Stimulated activated memory B cell treated with anti-CD40 and anti-IgM and Interleukin-4, amounts not matched to agents 10 μg/mL and 1 μg/mL and 100 μg/mL, for 72 hours (primary cell): ENCODE data around the gene CHPT1.
"Not testable (repeated sequence)": the region's sequence is repeated elsewhere in the genome, so short reads cannot be mapped to it uniquely, and the experiment has no call there.

Source experiments
- ATAC-seq: fragments of 150-1000 bp; cut with Tn5 transposase; 2 replicates; pipeline ENCODE4 v1.10.0; 2021
- H3K27ac Mint-ChIP-seq: one replicate; pipeline ENCODE4 v1.8.0; 2022; ENCODE audit warnings: mild to moderate bottlenecking, mixed read lengths
- H3K27me3 Mint-ChIP-seq: one replicate; pipeline ENCODE4 v1.8.0; 2022; ENCODE audit warnings: mixed read lengths
- H3K36me3 Mint-ChIP-seq: one replicate; pipeline ENCODE4 v1.8.0; 2022; ENCODE audit warnings: mixed read lengths
- H3K4me1 Mint-ChIP-seq: one replicate; pipeline ENCODE4 v1.8.0; 2022; ENCODE audit warnings: mixed read lengths
- H3K4me3 Mint-ChIP-seq: one replicate; pipeline ENCODE4 v1.8.0; 2022; ENCODE audit warnings: mild to moderate bottlenecking, moderate library complexity, mixed read lengths
- H3K9me3 Mint-ChIP-seq: one replicate; pipeline ENCODE4 v1.8.0; 2022; ENCODE audit warnings: mixed read lengths

The CHPT1 gene

DNA sequence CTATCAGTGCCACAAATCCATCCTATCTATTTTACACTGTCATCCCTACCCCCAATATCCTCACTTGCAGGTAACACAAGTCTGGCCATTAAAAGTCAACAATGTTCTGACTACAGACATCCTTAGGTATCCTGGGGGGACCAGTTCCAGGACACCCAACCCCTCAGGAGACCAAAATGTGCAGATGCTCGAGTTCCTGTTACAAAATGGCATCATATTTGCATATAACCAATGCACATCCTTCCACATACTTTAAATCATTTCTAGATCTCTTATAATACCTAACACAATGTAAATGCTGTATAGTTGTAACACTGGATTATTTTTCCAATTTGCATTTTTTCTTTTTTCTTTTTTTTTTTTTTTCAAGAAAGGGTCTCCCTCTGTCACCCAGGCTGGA, 34.9 kb downstream of the CHPT1 start:
- peaks cover 17% of the 10 kb centered on the region for H3K4me1 Mint-ChIP-seq
- no peaks in the 10 kb centered on the region for H3K9me3 Mint-ChIP-seq
- H3K27me3 Mint-ChIP-seq = no peaks in the 10 kb centered on the region
- H3K4me3 Mint-ChIP-seq = no peak overlapping the region
- ATAC-seq = no peak
- H3K36me3 Mint-ChIP-seq = peaks cover 29% of the 10 kb centered on the region
- H3K27ac Mint-ChIP-seq = peak overlapping the region; percentile 7

DNA sequence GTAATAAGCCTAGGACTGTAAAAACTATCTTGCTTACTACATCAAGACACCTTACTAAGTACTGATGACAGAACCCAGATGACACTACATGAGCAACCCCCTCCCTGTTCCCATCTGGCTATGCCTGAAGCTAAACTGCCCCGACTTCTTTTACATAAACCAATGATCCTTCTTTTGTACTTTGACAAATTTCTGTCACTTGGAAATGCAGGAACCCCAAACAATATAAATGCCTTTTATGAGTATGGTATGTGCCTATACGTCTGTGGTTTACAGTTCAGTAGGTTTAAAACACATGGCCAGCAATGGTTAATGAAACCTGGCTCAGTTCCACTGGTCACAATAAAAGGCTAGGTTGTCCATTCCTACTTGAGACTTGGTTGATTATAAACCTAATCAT, 35.7 kb downstream of the CHPT1 start:
- no peak for ATAC-seq
- no peaks in the 10 kb centered on the region for H3K27me3 Mint-ChIP-seq
- H3K36me3 Mint-ChIP-seq = peaks cover 35% of the 10 kb centered on the region
- H3K4me3 Mint-ChIP-seq = no peak overlapping the region
- H3K9me3 Mint-ChIP-seq = no peaks in the 10 kb centered on the region
- no peak overlapping the region for H3K27ac Mint-ChIP-seq
- peaks cover 17% of the 10 kb centered on the region for H3K4me1 Mint-ChIP-seq

DNA sequence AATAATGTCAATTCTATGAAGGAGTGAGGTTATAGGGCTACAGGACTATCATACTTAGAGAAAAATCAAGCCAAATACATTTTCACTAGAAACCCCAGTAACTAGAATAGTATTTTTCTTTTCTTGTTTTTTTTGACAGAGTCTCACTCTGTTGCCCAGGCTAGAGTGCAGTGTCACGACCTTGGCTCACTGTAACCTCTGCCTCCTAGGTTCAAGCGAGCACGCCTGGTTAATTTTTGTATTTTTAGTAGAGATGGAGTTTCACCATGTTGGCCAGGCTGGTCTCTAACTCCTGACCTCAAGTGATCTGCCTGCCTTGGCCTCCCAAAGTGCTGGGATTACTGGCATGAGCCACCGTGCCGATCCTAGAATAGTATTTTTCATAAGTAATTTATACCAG, 37.0 kb downstream of the CHPT1 start:
- H3K27ac Mint-ChIP-seq, ATAC-seq, H3K9me3 Mint-ChIP-seq, H3K27me3 Mint-ChIP-seq, H3K4me3 Mint-ChIP-seq: not testable (repeated sequence)
- H3K4me1 Mint-ChIP-seq = peaks cover 17% of the 10 kb centered on the region
- peaks cover 45% of the 10 kb centered on the region for H3K36me3 Mint-ChIP-seq

DNA sequence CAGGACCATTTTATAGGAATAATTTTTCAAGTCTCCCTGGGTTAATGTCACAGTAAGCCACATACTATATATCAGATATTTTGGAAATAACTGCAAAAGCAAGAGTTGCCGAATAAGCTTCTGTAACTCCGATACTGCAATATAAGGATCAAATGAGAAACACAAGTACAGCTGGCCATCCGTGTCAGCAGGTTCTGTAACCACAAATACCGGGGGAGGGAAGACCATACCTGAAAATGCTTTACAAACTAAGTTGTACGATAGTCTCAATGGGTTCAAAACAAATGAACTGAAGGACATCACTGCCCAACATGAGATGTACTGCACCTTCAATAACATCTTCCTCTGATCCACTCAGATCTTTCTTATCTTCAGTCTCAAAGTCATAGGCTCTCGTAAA, 40.0 kb downstream of the CHPT1 start:
- peaks cover 51% of the 10 kb centered on the region for H3K36me3 Mint-ChIP-seq
- H3K27ac Mint-ChIP-seq = no peak overlapping the region
- no peak for ATAC-seq
- H3K9me3 Mint-ChIP-seq = no peaks in the 10 kb centered on the region
- no peaks in the 10 kb centered on the region for H3K27me3 Mint-ChIP-seq
- peaks cover 20% of the 10 kb centered on the region for H3K4me1 Mint-ChIP-seq
- H3K4me3 Mint-ChIP-seq = no peak overlapping the region

DNA sequence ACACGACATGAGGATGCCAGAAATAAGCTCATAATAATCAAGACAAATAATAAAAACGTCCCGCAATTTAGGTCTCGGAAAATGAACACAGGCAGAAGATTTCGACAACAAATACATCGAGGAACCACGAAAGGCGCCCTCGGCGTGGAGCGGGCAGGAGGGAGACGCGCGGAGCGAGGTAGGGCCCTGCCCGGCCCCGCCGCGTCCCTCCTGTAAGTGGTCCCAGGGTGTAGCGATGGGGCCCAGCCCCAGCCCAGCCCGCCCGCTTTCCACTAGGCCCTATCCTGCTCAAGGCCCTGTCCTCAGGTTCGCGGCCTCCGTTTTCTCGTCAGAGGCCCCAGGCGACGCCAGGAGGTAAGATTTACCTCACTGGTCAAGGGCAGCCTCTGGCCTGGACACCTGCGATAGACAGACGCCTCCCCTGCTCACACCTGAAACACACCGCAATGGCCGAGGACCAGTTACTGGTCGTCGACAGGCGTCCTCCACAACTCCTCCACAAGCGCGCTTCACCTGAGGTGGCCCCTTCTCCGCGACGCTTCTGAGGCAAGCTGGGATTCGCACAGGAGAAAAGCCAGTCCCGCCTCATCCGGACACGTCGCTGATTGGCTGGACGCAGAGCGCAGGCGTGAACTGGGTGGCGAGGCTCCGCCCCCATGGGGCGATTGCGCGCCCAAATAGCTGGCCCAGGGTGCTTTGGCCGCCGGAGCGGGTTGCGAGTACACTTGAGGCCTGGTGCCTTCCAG, 41.7 kb downstream of the CHPT1 start, which contains the start of gene SYCP3:
Gene SYCP3, minus strand, starts transcription at position 543 of the 746 bp plus-strand sequence. CDS start 1,527 bp downstream, outside the sequence.
- Mint-ChIP-seq H3K27me3 (no peaks in the 10 kb centered on the region), H3K9me3 (no peaks in the 10 kb centered on the region), H3K27ac (no peak within 1 kb of the TSS), H3K4me1 (peaks cover 28% of the 10 kb centered on the region), H3K4me3 (no peak within 1 kb of the TSS), H3K36me3 (peaks cover 56% of the 10 kb centered on the region)
- no peak for ATAC-seq

DNA sequence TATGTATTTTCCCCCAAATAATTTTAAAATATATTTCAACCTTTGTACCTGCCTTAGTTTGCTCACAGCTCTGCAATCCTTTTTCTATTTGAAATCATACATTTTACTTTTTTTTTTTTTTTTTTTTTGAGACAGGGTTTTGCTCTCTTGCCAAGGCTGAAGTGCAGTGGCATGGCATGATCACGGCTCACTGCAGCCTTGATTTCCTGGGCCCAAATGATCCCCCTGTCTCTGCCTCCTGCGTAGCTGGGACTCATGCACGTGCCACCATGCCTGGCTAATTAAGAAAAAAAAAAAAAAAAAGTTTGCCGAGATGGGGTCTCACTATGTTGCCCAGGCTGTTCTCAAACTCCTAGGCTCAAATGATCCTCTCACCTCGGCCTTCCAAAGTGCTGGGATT, 43.1 kb downstream of the CHPT1 start:
- no peaks in the 10 kb centered on the region for H3K9me3 Mint-ChIP-seq
- H3K4me3 Mint-ChIP-seq = no peak overlapping the region
- ATAC-seq = no peak
- H3K36me3 Mint-ChIP-seq = peaks cover 68% of the 10 kb centered on the region
- peak overlapping the region; percentile 99 for H3K27ac Mint-ChIP-seq
- H3K4me1 Mint-ChIP-seq = peaks cover 42% of the 10 kb centered on the region
- H3K27me3 Mint-ChIP-seq = no peaks in the 10 kb centered on the region

DNA sequence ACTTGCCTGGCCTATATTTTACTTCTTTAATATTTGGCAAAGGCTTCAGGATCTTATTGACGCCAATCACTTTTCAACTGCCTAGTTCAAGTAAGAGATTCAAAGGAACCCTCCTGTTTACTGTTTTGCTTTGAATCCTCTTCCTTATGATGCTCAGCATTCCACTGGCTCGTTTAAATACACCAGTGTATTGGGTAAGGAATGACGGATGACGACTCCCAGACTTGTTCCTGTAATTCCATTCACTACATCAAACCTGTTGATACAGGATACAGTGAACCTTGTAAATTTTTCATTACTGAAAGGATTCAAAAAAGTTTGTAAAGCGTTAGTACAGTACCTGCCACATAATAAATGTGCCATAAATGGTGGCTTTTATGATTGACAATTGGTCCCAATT, 43.5 kb downstream of the CHPT1 start:
- no peak for ATAC-seq
- H3K4me1 Mint-ChIP-seq = peaks cover 42% of the 10 kb centered on the region
- no peaks in the 10 kb centered on the region for H3K27me3 Mint-ChIP-seq
- no peak overlapping the region for H3K4me3 Mint-ChIP-seq
- H3K27ac Mint-ChIP-seq = peak overlapping the region; percentile 99
- H3K9me3 Mint-ChIP-seq = no peaks in the 10 kb centered on the region
- H3K36me3 Mint-ChIP-seq = peaks cover 71% of the 10 kb centered on the region

DNA sequence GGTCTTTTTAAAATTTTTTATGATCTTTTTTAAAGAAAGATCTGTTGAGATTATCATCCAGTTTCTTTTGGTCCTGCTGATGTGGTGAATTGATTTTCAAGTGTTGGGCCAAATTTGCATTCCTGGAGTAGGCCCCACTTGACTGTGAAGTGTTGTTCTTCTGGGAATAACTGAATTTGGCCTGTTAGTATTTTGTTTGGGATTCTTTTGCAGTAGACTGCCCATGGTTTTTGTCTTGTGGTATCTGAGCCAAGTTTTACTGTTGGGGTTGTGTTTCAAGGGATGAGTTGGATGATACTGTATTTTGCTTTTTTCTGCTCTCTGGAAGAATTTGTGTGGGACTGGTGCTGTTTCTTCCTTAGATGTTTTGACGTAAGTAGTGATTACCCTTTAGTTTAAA, 45.8 kb downstream of the CHPT1 start:
- no peaks in the 10 kb centered on the region for H3K27me3 Mint-ChIP-seq
- peaks cover 55% of the 10 kb centered on the region for H3K4me1 Mint-ChIP-seq
- H3K36me3 Mint-ChIP-seq = peaks cover 80% of the 10 kb centered on the region
- no peaks in the 10 kb centered on the region for H3K9me3 Mint-ChIP-seq
- H3K4me3 Mint-ChIP-seq = peak overlapping the region; percentile 56
- ATAC-seq = no peak
- H3K27ac Mint-ChIP-seq = peak overlapping the region; percentile 99

DNA sequence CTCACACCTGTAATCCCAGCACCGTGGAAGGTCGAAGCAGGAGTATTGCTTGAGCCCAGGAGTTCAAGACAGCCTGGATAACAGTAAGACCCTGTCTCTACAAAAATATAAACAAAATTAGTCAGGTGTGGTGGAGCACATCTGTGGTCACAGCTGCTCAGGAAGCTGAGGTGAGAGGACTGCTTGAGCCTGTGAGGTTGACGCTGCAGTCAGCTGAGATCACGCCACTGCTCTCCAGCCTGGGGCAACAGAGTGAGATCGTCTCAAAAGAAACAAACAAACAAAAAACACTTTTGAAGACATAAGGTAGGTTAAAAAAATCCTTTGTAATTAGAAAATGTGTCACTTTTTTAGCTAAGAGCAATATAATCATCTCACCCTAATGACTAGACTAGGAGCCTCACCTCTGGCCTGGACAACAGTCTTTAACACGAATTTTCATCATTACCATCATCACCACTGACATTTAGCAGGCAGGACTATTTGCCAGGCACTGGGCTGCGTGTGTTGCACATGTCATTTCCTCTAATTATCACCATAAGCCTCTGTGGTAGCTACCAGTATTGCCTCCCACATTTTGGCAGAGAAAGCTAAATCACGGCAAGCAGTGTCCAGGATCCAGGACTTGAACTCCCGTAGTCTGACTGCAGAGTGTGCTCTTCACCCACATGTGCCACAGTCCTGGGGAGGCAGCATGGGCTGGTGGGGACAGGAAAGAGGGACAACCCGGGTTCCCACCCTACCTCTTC, 46.5 kb downstream of the CHPT1 start:
- Mint-ChIP-seq H3K36me3 (peaks cover 80% of the 10 kb centered on the region), H3K27me3 (no peaks in the 10 kb centered on the region), H3K9me3 (no peaks in the 10 kb centered on the region), H3K27ac (peak overlapping the region; percentile 99), H3K4me1 (peaks cover 57% of the 10 kb centered on the region), H3K4me3 (peak overlapping the region; percentile 64)
- ATAC-seq = peak; percentile 98

DNA sequence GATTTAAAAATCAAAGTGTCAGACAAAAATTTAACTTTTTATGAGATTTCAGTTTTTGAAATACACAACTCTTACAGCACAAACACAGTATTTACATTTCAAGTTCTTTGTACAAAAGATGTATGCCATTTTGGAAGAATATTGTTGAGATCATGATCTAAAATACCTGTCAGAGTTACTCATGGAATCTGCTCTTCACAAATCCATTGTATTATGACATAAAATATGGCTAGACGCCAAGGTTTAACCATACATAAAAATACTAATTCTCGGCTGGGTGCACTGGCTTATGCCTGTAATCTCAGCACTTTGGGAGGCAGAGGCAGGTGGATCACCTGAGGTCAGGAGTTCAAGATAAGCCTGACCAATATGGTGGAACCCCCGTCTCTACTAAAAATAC, 48.0 kb downstream of the CHPT1 start:
- Mint-ChIP-seq H3K4me3 (no peak overlapping the region), H3K9me3 (no peaks in the 10 kb centered on the region), H3K36me3 (peaks cover 81% of the 10 kb centered on the region), H3K27me3 (no peaks in the 10 kb centered on the region), H3K4me1 (peaks cover 63% of the 10 kb centered on the region), H3K27ac (peak overlapping the region; percentile 99)
- no peak for ATAC-seq

DNA sequence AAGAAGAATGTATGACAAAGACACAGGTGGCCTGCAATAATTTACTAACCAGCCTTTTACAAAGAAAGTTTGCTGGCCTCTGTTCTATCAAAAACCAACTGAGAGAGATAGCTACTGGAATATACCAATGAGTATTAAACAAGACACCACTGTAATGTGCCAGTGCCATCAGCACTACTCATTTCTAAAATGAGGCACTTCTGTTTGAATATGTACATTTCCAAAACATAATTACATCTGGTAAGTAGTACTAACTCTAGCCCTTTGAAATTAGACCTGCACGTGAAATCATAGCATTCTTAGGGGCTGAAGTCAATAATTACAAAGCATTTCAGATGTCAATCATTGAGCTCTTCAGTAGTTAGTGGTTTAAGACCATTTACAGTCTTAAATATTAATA, 48.8 kb downstream of the CHPT1 start:
- no peaks in the 10 kb centered on the region for H3K27me3 Mint-ChIP-seq
- H3K36me3 Mint-ChIP-seq = peaks cover 83% of the 10 kb centered on the region
- peaks cover 60% of the 10 kb centered on the region for H3K4me1 Mint-ChIP-seq
- no peak for ATAC-seq
- no peaks in the 10 kb centered on the region for H3K9me3 Mint-ChIP-seq
- H3K4me3 Mint-ChIP-seq = no peak overlapping the region
- H3K27ac Mint-ChIP-seq = no peak overlapping the region

DNA sequence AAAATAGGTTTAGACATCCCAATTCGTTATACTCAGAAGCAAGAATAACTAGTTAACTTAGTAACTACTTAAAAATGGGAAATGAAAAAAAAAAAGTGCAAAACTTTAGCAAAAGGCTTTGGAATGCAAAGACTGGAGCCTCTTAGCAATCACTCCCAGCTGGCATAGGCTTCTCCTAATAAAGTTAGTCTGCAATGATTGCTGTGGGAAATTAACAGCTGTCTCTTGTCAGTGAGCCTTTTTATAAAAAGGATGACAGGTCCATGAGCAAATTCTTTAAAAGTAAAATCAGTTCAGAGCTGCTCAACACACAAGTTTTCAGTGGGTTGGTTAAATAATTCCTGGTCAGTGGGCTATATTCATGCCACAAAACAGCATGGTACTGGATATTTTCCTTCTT, 49.2 kb downstream of the CHPT1 start:
- no peak for ATAC-seq
- Mint-ChIP-seq H3K27ac (peak overlapping the region; percentile 70), H3K36me3 (peaks cover 83% of the 10 kb centered on the region), H3K27me3 (no peaks in the 10 kb centered on the region), H3K9me3 (no peaks in the 10 kb centered on the region), H3K4me1 (peaks cover 56% of the 10 kb centered on the region), H3K4me3 (no peak overlapping the region)

DNA sequence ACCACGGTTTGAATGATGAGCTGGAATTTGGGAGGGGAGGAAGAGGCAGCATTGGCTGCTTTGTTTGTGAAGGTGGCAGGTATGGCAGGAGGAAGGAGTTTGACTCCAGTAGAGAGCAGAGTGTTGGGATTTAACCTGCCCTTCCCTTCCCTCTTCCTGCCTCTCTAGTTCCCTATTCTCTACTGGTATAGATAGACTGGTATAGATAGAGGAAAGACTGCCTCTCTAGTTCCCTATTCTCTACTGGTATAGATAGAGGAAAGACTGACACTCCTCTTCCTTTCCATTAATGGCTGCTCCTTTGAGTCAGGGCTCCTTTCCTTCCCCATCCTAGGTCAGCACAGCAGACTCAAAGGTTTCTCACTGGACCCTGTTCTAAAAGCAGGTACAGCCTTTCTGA, 50.3 kb downstream of the CHPT1 start:
- Mint-ChIP-seq H3K4me1 (peaks cover 50% of the 10 kb centered on the region), H3K36me3 (peaks cover 82% of the 10 kb centered on the region), H3K27me3 (no peaks in the 10 kb centered on the region), H3K4me3 (no peak overlapping the region), H3K27ac (peak overlapping the region; percentile 70), H3K9me3 (no peaks in the 10 kb centered on the region)
- ATAC-seq = no peak

DNA sequence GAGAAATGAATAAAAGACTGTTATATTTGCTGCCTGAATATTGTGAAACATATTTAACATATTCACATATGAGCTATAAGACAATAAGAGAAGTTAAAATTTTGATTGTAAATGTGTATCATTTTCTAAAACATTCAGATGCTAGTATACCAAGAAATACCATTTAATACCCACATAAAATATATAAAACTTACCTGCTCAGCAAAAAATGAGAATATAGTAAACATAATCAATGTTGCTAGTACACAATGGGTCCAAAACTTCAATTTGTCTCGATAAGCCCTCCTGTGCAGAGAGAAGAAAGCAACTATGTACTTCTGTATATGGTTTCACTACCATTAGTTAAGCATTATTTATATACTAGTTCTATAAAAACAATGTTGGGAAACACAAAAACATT, 51.5 kb downstream of the CHPT1 start:
- no peak for ATAC-seq
- Mint-ChIP-seq H3K27me3 (no peaks in the 10 kb centered on the region), H3K4me3 (no peak overlapping the region), H3K27ac (peak overlapping the region; percentile 50), H3K4me1 (peaks cover 38% of the 10 kb centered on the region), H3K9me3 (no peaks in the 10 kb centered on the region), H3K36me3 (peaks cover 82% of the 10 kb centered on the region)

DNA sequence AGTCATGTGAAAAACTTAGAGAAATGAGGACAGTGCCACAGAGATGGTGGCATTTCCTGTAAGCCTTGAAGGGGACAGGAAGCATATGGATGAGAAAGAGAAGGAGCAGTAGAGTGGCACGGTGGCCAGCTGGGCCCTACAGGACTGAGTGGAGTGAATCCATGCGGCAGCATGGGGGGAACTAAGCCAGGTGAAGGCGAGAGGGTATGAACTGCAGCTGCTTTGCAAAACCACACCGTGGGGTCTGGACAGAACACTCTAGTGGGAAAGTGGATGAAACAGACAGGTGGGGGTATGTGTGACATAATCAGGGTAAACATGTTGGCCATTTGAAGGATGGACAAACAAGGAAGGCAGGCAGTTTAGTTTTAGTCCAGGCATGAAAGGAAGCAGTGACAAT, 52.2 kb downstream of the CHPT1 start:
- peaks cover 31% of the 10 kb centered on the region for H3K4me1 Mint-ChIP-seq
- no peak for ATAC-seq
- H3K9me3 Mint-ChIP-seq = no peaks in the 10 kb centered on the region
- peak overlapping the region; percentile 50 for H3K27ac Mint-ChIP-seq
- H3K36me3 Mint-ChIP-seq = peaks cover 78% of the 10 kb centered on the region
- no peak overlapping the region for H3K4me3 Mint-ChIP-seq
- no peaks in the 10 kb centered on the region for H3K27me3 Mint-ChIP-seq

DNA sequence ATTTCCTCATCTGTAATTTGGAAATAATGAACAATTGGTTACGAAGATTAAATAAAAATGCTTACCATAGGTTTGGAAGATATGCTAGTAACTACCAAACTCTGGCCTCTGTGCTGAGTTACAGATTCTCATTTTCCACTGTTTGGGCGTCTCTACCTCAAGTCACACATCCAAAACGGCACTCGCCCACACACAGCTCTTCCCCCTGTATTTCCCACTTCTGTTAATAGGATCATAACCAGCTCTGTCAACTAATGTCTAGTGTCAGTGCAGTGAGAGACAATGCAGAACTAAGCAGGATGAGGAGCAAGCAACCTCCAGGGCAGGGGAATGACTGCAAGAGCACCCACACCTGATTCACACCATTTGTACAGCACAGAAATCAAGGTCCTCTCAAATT, 52.7 kb downstream of the CHPT1 start:
- ATAC-seq = no peak
- Mint-ChIP-seq H3K9me3 (no peaks in the 10 kb centered on the region), H3K4me1 (peaks cover 30% of the 10 kb centered on the region), H3K27me3 (no peaks in the 10 kb centered on the region), H3K36me3 (peaks cover 81% of the 10 kb centered on the region), H3K27ac (peak overlapping the region; percentile 50), H3K4me3 (no peak overlapping the region)
